Upper lobe of right lung (tissue), 1 donor: Measurements from ENCODE around the gene NME7. TPM values are rescaled to one million over a fixed set of nuclear protein-coding genes. Genes with fewer than 3 reads are reported as not detected.

Source experiments
- ATAC-seq: fragments of 200-7000 bp; cut with Tn5 transposase; one replicate; pipeline ENCODE4 v1.9.1; 2020; ENCODE audit warnings: mild to moderate bottlenecking, moderate library complexity
- DNase-seq: peaks from one replicate; pipeline ENCODE4 v3.0.0-alpha.2; 2020
- H3K27ac ChIP-seq: fragments of 200-600 bp; one replicate; pipeline ENCODE4 v1.8.0; 2022
- H3K27me3 ChIP-seq: fragments of 200-600 bp; one replicate; pipeline ENCODE4 v1.8.0; 2022; ENCODE audit warnings: mild to moderate bottlenecking
- H3K36me3 ChIP-seq: fragments of 200-600 bp; one replicate; pipeline ENCODE4 v1.8.0; 2022
- H3K4me1 ChIP-seq: fragments of 200-600 bp; one replicate; pipeline ENCODE4 v1.8.0; 2022
- H3K4me3 ChIP-seq: fragments of 200-600 bp; one replicate; pipeline ENCODE4 v1.8.0; 2022; ENCODE audit warnings: mild to moderate bottlenecking
- H3K9me3 ChIP-seq: fragments of 200-600 bp; one replicate; pipeline ENCODE4 v1.8.0; 2022
- CTCF ChIP-seq: fragments of 200-600 bp; IDR thresholded peaks from one replicate; pipeline ENCODE4 v1.8.0; 2022; ENCODE audit warnings: antibody characterized with exemption
- intact Hi-C: fragments of 100-400 bp; cut with DNase I; formaldehyde crosslinking; loops from one replicate; pipeline ENCODE4 v1.11.0; 2022
- total RNA-seq: library from RNA; stranded (reverse); fragmentation: NEBNext Ultra II Directional; extraction: Animal tissue kit (Norgen Biotek cat#: 25700); gene quantifications from one replicate; pipeline ENCODE4 v1.2.1, GENCODE V29; 2021
- donor health status: DM: no; HTN: yes; CAD: no; lungs with severe emphysema.

The NME7 gene
- total RNA-seq, 1 donor from 2014 or later: 12.1 TPM

DNA sequence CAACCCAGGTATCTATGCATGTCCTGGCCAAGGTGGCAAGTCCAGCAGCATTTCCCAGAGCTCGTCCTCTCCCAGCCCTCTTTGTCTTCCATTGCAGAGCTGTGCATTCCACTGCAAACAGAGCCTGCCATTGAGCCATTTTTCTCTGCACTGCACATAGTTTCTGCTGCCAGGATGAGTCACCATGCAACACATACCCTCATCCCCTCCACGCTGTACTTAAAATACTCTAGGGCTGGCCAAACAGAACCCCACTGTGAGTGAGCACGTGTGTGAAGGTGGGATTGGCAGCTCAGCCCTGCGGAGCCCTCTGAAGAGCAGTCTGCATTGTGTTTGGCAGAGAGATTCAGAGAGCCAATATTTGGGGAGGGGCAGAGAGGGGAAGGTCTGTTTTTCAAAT lies 265.0 kb downstream of the NME7 start:
- TF ChIP-seq CTCF: no peak
- H3K36me3 ChIP-seq: no peaks in the 10 kb centered on the region
- no peaks in the 10 kb centered on the region for H3K9me3 ChIP-seq
- peak overlapping the region; percentile 28 for H3K4me3 ChIP-seq
- intact Hi-C loops: no loop called here
- no peaks in the 10 kb centered on the region for H3K27me3 ChIP-seq
- H3K27ac ChIP-seq: peak overlapping the region; percentile 68
- ATAC-seq: peak; percentile 4
- H3K4me1 ChIP-seq: peaks cover 5% of the 10 kb centered on the region
- DNase-seq: peak; percentile 64

DNA sequence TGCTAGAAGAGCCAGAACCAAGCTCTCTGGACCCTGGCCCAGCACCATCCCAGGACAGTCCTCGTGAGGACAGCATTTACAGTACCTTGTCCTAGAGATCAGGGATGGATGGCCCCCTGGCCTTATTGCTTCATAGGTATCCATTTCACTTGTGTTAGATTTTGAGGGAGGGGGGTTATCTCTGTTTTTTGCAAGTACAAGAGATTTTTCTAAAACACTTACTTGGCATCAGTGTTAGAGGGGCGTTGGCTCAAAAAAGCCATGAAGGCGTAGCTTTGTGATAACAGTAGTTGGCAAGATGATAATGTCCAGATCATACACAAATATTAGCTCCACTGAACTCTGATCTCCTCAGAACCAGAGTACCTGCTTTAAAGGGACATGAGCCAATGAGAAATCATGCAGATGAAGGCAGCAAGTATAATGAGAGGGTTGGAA lies 266.9 kb downstream of the NME7 start:
- TF ChIP-seq CTCF: no peak
- Histone ChIP-seq H3K36me3 (no peaks in the 10 kb centered on the region), H3K9me3 (no peaks in the 10 kb centered on the region), H3K27ac (no peak overlapping the region), H3K27me3 (no peaks in the 10 kb centered on the region), H3K4me1 (peaks cover 5% of the 10 kb centered on the region), H3K4me3 (no peak overlapping the region)
- ATAC-seq (no peak), DNase-seq (no peak)
- intact Hi-C loops: no loop called here

GRCh38 chr1:169100208-169100607 lies 267.4 kb downstream of the NME7 start:
- no peak for DNase-seq
- Histone ChIP-seq H3K4me1 (peaks cover 5% of the 10 kb centered on the region), H3K36me3 (no peaks in the 10 kb centered on the region), H3K4me3 (no peak overlapping the region), H3K9me3 (no peaks in the 10 kb centered on the region), H3K27ac (no peak overlapping the region), H3K27me3 (no peaks in the 10 kb centered on the region)
- intact Hi-C loops: no loop called here
- ATAC-seq: no peak
- TF ChIP-seq CTCF: no peak

DNA sequence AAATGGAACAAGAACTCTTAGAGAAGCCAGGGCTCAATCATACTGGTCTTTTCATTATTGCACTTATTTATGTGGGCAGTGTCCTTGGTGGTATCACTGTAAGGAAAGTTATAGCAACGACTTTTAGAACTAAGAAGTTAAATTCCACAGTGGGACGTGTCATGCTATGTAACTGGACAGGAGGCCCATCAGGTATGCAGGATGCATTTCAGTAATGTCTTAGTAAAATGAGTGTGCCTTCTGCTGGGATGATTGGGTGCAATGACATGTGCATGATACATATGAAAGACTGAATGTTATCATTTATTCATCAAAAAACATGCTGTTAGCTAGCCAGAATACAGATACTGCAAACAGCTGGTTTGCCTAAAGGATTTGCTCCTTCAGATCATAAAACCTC lies 268.0 kb downstream of the NME7 start:
- no peak overlapping the region for H3K27ac ChIP-seq
- ATAC-seq (no peak), DNase-seq (no peak)
- no peaks in the 10 kb centered on the region for H3K9me3 ChIP-seq
- H3K36me3 ChIP-seq: no peaks in the 10 kb centered on the region
- H3K4me3 ChIP-seq: no peak overlapping the region
- intact Hi-C loops: no loop called here
- H3K27me3 ChIP-seq: no peaks in the 10 kb centered on the region
- TF ChIP-seq CTCF: no peak
- peaks cover 5% of the 10 kb centered on the region for H3K4me1 ChIP-seq

GRCh38 chr1:169098380-169098779 lies 269.2 kb downstream of the NME7 start:
- Histone ChIP-seq H3K9me3 (no peaks in the 10 kb centered on the region), H3K36me3 (no peaks in the 10 kb centered on the region), H3K4me1 (peaks cover 5% of the 10 kb centered on the region), H3K27ac (no peak overlapping the region), H3K4me3 (no peak overlapping the region), H3K27me3 (no peaks in the 10 kb centered on the region)
- no peak for DNase-seq
- no peak for TF ChIP-seq CTCF
- ATAC-seq: peak; percentile 53
- intact Hi-C loops: no loop called here

GRCh38 chr1:169094897-169095569 lies 272.6 kb downstream of the NME7 start:
- Histone ChIP-seq H3K36me3 (no peaks in the 10 kb centered on the region), H3K27ac (no peak overlapping the region), H3K27me3 (no peaks in the 10 kb centered on the region), H3K4me3 (no peak overlapping the region), H3K9me3 (no peaks in the 10 kb centered on the region), H3K4me1 (no peaks in the 10 kb centered on the region)
- TF ChIP-seq CTCF: no peak
- intact Hi-C loops: no loop called here
- DNase-seq (no peak), ATAC-seq (no peak)
